Muscle of leg (tissue), 11 donors: ENCODE data around the gene GMPPB. TPM values are rescaled to one million over a fixed set of nuclear protein-coding genes. Genes with fewer than 3 reads are reported as not detected.

Experiments
- DNase-seq: peaks from one replicate; pipeline ENCODE4 v3.0.0; 2013
- H3K27ac ChIP-seq: one replicate; pipeline ENCODE4 v1.5.1; 2013; ENCODE audit warnings: mild to moderate bottlenecking, low read length, control low read depth
- H3K27me3 ChIP-seq: one replicate; pipeline ENCODE4 v1.6.1; 2013; ENCODE audit warnings: low read length; ENCODE audit not compliant: control insufficient read depth, insufficient read depth
- H3K36me3 ChIP-seq: one replicate; pipeline ENCODE4 v1.6.1; 2013; ENCODE audit warnings: low read length; ENCODE audit not compliant: control insufficient read depth, insufficient read depth
- H3K4me1 ChIP-seq: one replicate; pipeline ENCODE4 v1.6.1; 2013; ENCODE audit warnings: low read length; ENCODE audit not compliant: control insufficient read depth, insufficient read depth
- H3K4me3 ChIP-seq: one replicate; pipeline ENCODE4 v1.5.1; 2013; ENCODE audit warnings: low read length, control low read depth
- H3K9me3 ChIP-seq: replicated peaks from 2 replicates; pipeline ENCODE4 v1.6.1; 2013; ENCODE audit warnings: low read depth, low read length; ENCODE audit not compliant: control insufficient read depth
- WGBS: methylation state at CpG from one replicate; pipeline ENCODE4 v1.1.5; 2013; ENCODE audit warnings: missing lambda C conversion rate; ENCODE audit not compliant: insufficient coverage; 5-methylcytosine and 5-hydroxymethylcytosine counted together
- polyA plus RNA-seq, 8 donors: library from polyadenylated mRNA; unstranded; fragments of 120-200 nt; gene quantifications; one replicate each; pipeline versions ENCODE4 v1.2.1 to v1.2.3, GENCODE V29; 2013; ENCODE audit warnings: inconsistent platforms in 1 of 8, low replicate concordance in 1 of 8; ENCODE audit not compliant: insufficient read length in 8 of 8, insufficient read depth in 1 of 8
- total RNA-seq: library from RNA; stranded (reverse); fragments of 120-200 nt; gene quantifications from one replicate; pipeline ENCODE4 v1.2.4, GENCODE V29; 2013

The GMPPB gene
- total and polyA plus RNA-seq, 9 donors = 11.1 to 15.3 (median 12.4) TPM

DNA sequence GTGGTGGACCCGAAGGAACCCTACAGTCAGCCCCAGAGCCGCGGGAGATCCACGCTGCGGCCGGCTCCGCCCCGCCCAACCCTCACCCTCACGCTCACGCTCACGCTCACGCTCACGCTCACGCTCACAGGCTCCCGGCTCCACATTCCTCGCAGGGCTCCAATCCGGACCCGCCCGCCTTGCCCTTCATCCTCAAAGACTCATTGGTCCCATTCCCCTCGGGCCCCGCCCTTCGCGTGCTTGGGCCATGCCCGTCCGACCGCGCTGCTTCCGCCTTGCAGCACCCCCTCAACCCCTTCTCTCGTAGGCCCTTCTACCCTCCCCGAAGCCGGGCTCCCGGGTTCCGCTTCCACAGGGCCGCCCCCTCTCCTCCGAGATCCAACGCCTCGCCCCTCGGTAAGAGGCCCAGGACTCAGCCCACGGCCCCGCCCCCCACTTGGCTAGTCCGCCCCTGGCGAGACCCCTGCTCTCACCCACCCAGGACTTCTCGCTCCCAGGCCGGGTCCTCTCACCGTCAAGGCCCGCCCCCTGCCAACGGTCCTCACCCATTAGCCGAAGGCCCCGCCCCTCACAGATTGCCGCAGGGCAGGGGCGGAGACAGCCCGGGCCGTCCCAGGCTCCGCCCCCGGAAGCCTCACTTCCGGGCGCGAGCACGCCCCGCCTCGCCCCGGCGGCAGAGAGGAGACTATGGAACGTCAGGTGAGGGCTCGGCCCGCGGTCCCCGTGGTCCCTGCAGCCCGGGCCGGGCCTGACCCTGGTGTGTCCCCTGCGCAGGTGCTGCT lies 49.8 kb downstream of the GMPPB start, which contains the start of gene APEH:
Gene APEH, plus strand, starts transcription at position 637 of the 782 bp plus-strand sequence. Its CDS starts 51 bp downstream, at position 688.
- Histone ChIP-seq H3K9me3 (peaks cover 3% of the 10 kb centered on the region), H3K27ac (peak within 1 kb of the TSS; percentile 97), H3K36me3 (peaks cover 33% of the 10 kb centered on the region), H3K4me3 (peak within 1 kb of the TSS; percentile 85), H3K27me3 (no peaks in the 10 kb centered on the region), H3K4me1 (peaks cover 15% of the 10 kb centered on the region)
- under 1% methylated on average over 70 of the region's 71 CpGs for WGBS
- peak; percentile 96 for DNase-seq

DNA sequence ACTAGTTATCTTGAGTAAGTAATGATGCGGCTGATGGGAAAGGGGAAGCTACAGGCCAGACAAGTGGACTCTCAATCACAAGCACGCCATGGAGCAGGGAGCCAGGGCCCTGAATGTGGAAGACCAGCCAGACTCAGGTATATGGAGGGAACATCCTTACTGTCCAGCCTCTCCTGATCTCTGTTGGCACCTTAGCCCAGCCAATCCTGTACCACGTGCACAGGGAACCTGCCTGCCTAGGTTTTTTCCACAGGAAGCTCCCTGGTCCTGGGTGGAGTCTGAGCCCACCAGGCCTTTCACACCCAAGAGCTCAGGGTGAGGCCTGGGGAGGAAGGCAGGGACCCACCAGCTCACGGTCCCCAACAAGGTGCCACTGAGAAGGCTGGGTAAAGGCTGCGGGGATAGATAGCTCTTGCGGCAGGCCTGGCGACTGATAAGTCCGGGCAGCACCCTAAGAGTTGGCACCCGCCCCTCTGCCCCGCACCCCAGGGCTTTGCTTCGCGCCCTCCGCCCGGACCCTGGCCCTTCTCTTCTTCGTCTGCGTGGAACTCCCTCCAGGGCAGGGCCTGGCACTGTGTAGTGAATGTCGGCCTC lies 50.5 kb downstream of the GMPPB start:
- H3K27ac ChIP-seq = peak overlapping the region; percentile 97
- 21% methylated on average over 14 of the region's 17 CpGs for WGBS
- no peaks in the 10 kb centered on the region for H3K27me3 ChIP-seq

DNA sequence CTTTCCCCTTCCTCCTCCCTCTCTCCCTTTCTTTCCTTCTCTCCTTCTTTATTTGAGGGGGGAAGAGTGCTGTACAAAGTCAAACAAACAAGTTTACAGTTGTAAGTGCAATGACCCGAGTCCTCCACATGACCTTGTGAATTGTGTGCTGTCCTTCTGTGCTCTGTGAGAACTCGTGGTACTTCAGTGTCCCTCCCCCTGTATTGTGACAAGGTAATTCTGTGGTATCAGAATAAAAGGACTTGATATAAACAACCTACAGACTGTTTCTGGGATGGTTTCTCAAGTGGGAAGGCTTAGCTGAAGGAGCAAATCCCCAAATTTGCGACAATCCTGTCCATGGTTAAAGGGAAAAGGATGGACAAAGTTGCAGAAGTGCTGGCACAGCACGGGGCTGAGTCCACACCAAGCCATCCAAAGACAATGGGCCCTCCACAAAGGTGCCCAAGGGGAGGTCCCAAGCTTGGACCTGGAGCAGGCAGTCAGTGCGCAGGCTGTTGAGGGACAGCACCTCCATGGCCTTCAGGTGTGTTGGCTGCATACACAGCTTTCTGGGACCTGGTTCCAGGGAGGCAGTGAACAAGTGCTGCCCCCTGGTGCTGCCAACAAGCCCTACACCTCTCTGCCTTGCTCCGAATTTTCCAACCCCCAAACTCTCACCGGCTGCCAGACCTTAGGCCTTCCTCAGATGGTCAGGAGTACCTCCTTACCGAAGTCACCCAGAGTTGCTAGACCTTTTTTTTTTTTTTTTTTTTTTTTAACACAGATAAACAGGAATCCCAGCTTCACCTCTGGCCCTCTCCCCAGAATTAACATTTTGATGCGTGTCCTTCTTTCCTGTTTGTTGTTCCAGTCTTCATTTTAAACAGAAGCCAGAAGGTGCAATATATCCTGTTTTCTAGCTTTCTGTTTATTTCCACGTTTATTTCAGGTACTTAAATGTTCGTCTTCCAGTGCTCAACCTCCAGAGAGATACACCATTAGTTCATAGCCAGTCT lies 52.2 kb downstream of the GMPPB start:
- no peak overlapping the region for H3K4me3 ChIP-seq
- H3K9me3 ChIP-seq = peaks cover 3% of the 10 kb centered on the region
- H3K36me3 ChIP-seq = peaks cover 10% of the 10 kb centered on the region
- WGBS = 31% methylated on average over 8 of the region's 11 CpGs
- DNase-seq = peak; percentile 73
- no peaks in the 10 kb centered on the region for H3K27me3 ChIP-seq
- H3K27ac ChIP-seq = no peak overlapping the region
- H3K4me1 ChIP-seq = peaks cover 30% of the 10 kb centered on the region

More for the DNA sequence above, 50.5 kb downstream of the GMPPB start:
- peaks cover 17% of the 10 kb centered on the region for H3K4me1 ChIP-seq
- peaks cover 3% of the 10 kb centered on the region for H3K9me3 ChIP-seq
- H3K4me3 ChIP-seq = peak overlapping the region; percentile 85
- DNase-seq = peak; percentile 30
- peaks cover 26% of the 10 kb centered on the region for H3K36me3 ChIP-seq

DNA sequence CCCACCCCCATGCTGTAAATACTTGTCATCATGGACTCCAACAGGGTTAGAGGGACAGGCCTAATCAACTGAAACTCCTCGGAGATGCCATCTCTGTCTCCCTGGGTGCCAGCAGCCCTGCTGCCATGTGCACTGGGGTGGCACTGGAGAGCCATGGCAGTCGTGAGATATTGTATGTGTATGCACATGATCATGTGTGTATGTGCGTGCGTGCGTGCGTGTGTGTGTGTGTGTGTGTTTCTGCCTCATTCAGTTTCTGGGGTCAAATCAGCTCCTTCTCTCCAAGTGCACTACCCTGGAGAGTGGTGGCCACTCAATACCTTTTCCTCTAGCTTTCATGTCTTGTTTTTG lies 52.8 kb downstream of the GMPPB start:
- no peak overlapping the region for H3K27ac ChIP-seq
- WGBS = no CpG with 5 or more reads among the region's 6 CpGs
- DNase-seq = no peak
- H3K9me3 ChIP-seq = peaks cover 3% of the 10 kb centered on the region
- no peak overlapping the region for H3K4me3 ChIP-seq
- H3K27me3 ChIP-seq = no peaks in the 10 kb centered on the region
- peaks cover 32% of the 10 kb centered on the region for H3K4me1 ChIP-seq
- H3K36me3 ChIP-seq = peaks cover 3% of the 10 kb centered on the region

Other genes with a start within 250 kb of the GMPPB start
- 0.44 TPM for gene BSN, start 169.5 kb downstream of the GMPPB start, total RNA-seq
- 1 to 10 TPM in 2 of 8 donors, under 1 TPM in 6; 0.48 to 1.2 (median 0.67) TPM for gene BSN, start 169.5 kb downstream of the GMPPB start, polyA plus RNA-seq
- gene APEH, start 49.6 kb downstream of the GMPPB start, total RNA-seq = 56.6 TPM
- 10 to 100 TPM; 53.6 to 71.3 (median 61.5) TPM for gene APEH, start 49.6 kb downstream of the GMPPB start, polyA plus RNA-seq
- gene MST1, start 34.5 kb downstream of the GMPPB start, total RNA-seq = 7.0 TPM
- 10 to 100 TPM in 3 of 8 donors, 1 to 10 TPM in 5; 7.1 to 30.3 (median 9.8) TPM for gene MST1, start 34.5 kb downstream of the GMPPB start, polyA plus RNA-seq
- 20.4 TPM for gene RNF123, start 34.4 kb downstream of the GMPPB start, total RNA-seq
- 10 to 100 TPM; 32.2 to 46.5 (median 37.0) TPM for gene RNF123, start 34.4 kb downstream of the GMPPB start, polyA plus RNA-seq
- 1.2 TPM for gene AMIGO3, start 4.3 kb downstream of the GMPPB start, total RNA-seq
- 1 to 10 TPM; 1.6 to 3.8 (median 3.3) TPM for gene AMIGO3, start 4.3 kb downstream of the GMPPB start, polyA plus RNA-seq
- gene IP6K1, start 62.6 kb upstream of the GMPPB start, total RNA-seq = 12.6 TPM
- 10 to 100 TPM; 18.5 to 27.2 (median 23.7) TPM for gene IP6K1, start 62.6 kb upstream of the GMPPB start, polyA plus RNA-seq
- gene CDHR4, start 75.9 kb upstream of the GMPPB start, total RNA-seq = not detected
- gene CDHR4, start 75.9 kb upstream of the GMPPB start, polyA plus RNA-seq = under 1 TPM in 6 of 8 donors, not detected in 2; 0.06 to 0.52 (median 0.15) TPM
- 13.2 TPM for gene INKA1, start 79.3 kb upstream of the GMPPB start, total RNA-seq
- gene INKA1, start 79.3 kb upstream of the GMPPB start, polyA plus RNA-seq = 10 to 100 TPM in 5 of 8 donors, 1 to 10 TPM in 3; 8.2 to 17.6 (median 10.9) TPM
- 23.3 TPM for gene UBA7, start 90.0 kb upstream of the GMPPB start, total RNA-seq
- 10 to 100 TPM; 19.8 to 31.6 (median 23.6) TPM for gene UBA7, start 90.0 kb upstream of the GMPPB start, polyA plus RNA-seq
- 4.5 TPM for gene TRAIP, start 132.6 kb upstream of the GMPPB start, total RNA-seq
- 1 to 10 TPM; 3.8 to 6.7 (median 5.4) TPM for gene TRAIP, start 132.6 kb upstream of the GMPPB start, polyA plus RNA-seq
- 0.22 TPM for gene CAMKV, start 146.0 kb upstream of the GMPPB start, total RNA-seq
- 1 to 10 TPM in 2 of 8 donors, under 1 TPM in 6; 0.08 to 2.1 (median 0.57) TPM for gene CAMKV, start 146.0 kb upstream of the GMPPB start, polyA plus RNA-seq
- gene MST1R, start 179.9 kb upstream of the GMPPB start, total RNA-seq = 1.2 TPM
- gene MST1R, start 179.9 kb upstream of the GMPPB start, polyA plus RNA-seq = 1 to 10 TPM; 1.8 to 5.0 (median 3.4) TPM
- gene MON1A, start 205.9 kb upstream of the GMPPB start, total RNA-seq = 5.3 TPM
- gene MON1A, start 205.9 kb upstream of the GMPPB start, polyA plus RNA-seq = 1 to 10 TPM; 6.7 to 8.4 (median 7.2) TPM
- 58.9 TPM for gene RBM6, start 216.2 kb upstream of the GMPPB start, total RNA-seq
- 10 to 100 TPM; 61.3 to 87.9 (median 72.8) TPM for gene RBM6, start 216.2 kb upstream of the GMPPB start, polyA plus RNA-seq